IgD-negative memory B cell (primary cell): ENCODE results near the gene WDR43. TPM values are rescaled to one million over a fixed set of nuclear protein-coding genes. Genes with fewer than 3 reads are reported as not detected.

Experiments used
- H3K27ac Mint-ChIP-seq, 3 donors: one replicate each; pipeline ENCODE4 v1.8.0; 2020 to 2022; ENCODE audit warnings: mild to moderate bottlenecking in 3 of 3, mixed read lengths in 3 of 3, moderate library complexity in 1 of 3
- H3K27me3 Mint-ChIP-seq: one replicate; pipeline ENCODE4 v1.8.0; 2021; ENCODE audit warnings: mixed read lengths
- H3K36me3 Mint-ChIP-seq: one replicate; pipeline ENCODE4 v1.8.0; 2020; ENCODE audit warnings: mild to moderate bottlenecking, mixed read lengths
- H3K4me1 Mint-ChIP-seq, 3 donors: one replicate each; pipeline ENCODE4 v1.8.0; 2020 to 2022; ENCODE audit warnings: mixed read lengths in 3 of 3, mild to moderate bottlenecking in 1 of 3
- H3K4me3 Mint-ChIP-seq, 4 donors: one replicate each; pipeline ENCODE4 v1.8.0; 2020 to 2022; ENCODE audit warnings: mild to moderate bottlenecking in 4 of 4, mixed read lengths in 4 of 4, moderate library complexity in 3 of 4
- H3K9me3 Mint-ChIP-seq, 3 donors: one replicate each; pipeline ENCODE4 v1.8.0; 2020 to 2021; ENCODE audit warnings: mixed read lengths in 3 of 3, mild to moderate bottlenecking in 1 of 3
- polyA plus RNA-seq: library from polyadenylated mRNA; unstranded; fragments of 300-500 nt; fragmentation: Illumina TruSeq; gene quantifications from one replicate; pipeline ENCODE4 v1.2.3, GENCODE V29; 2021

The WDR43 gene
- polyA plus RNA-seq, 1 donor from 2014 or later: 38.0 TPM

DNA sequence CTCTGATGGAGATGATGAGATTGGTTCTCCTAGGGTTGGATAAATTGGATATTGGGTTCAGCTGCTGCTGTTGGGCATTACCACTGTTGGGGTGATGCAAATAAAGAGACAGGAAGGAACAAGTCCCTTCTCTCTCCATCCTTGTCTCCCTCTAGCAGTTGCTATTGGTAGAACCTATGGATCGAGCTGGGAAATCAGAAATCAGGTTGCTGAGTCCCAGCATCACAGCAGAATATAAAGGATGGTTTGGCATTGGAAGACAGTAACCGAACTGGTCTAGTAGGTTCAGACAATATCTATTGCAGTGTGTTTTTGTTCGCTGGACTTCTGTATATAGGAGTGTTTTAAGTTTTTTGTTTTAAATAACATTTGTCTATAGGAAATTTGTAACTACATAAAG is 8.1 kb downstream of the WDR43 start:
- no peak overlapping the region for H3K27ac Mint-ChIP-seq
- no peaks in the 10 kb centered on the region for H3K9me3 Mint-ChIP-seq
- H3K36me3 Mint-ChIP-seq: no peaks in the 10 kb centered on the region
- no peaks in the 10 kb centered on the region for H3K27me3 Mint-ChIP-seq
- H3K4me3 Mint-ChIP-seq: no peak overlapping the region
- peaks cover 26 to 39% (median 32%) of the 10 kb centered on the region in 3 donors for H3K4me1 Mint-ChIP-seq

DNA sequence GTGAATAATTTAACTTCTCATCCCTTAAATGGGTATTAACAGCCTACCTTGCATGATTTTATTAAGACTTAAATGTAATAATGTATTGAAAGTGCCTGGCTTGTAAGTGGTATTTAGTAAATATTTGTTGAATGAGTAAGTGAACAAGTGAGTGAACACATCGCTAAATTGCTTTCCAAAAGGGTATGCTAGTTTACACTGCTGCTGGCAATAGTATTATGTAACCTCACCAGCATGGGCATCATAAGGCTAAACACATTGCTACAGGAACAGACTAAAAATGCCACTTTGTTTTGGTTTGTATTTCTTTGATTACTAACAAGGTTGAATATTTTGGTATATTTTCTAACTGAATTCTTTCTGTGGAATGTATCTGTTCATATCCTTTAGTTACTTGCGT is 9.8 kb downstream of the WDR43 start:
- H3K4me3 Mint-ChIP-seq: no peak overlapping the region
- H3K27ac Mint-ChIP-seq: peak overlapping the region in 1 of 3 donors; percentile 57
- no peaks in the 10 kb centered on the region for H3K9me3 Mint-ChIP-seq
- H3K27me3 Mint-ChIP-seq: no peaks in the 10 kb centered on the region
- H3K36me3 Mint-ChIP-seq: no peaks in the 10 kb centered on the region
- peaks cover 12 to 27% (median 16%) of the 10 kb centered on the region in 3 donors for H3K4me1 Mint-ChIP-seq

DNA sequence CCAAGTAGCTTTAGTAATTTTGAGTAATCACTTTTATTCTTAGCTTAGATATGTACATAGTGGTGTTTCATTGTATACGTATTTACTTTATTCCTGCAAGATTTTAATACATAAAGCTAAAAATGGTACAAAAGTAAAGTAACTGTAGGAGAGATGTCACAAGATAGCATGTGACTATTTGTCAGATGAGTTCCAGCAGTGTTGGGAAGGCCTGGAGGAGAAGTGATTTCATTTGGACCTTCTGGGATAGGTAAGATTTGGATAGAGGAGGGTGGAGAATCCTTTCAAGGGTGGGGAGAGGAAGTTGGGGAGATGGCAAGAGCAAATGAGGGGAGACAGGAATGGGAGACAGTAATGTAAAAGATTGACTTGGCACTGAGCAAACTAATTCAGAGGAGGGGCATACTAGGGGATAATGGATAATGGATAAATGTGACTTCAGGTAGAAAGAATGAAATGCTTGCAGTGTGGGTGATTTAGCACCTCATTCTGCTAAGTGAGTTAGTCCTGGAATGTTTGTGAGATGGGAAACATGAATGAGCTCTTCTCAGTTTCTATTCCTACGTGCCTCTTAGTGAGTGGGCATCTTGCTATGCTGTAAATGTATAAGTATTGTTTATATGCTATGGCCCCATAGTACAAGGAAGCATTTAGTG is 10.5 kb downstream of the WDR43 start:
- peaks cover 10 to 25% (median 13%) of the 10 kb centered on the region in 3 donors for H3K4me1 Mint-ChIP-seq
- no peaks in the 10 kb centered on the region for H3K9me3 Mint-ChIP-seq
- no peaks in the 10 kb centered on the region for H3K36me3 Mint-ChIP-seq
- H3K27ac Mint-ChIP-seq: peak overlapping the region; percentile 57 to 69 (median 62)
- H3K4me3 Mint-ChIP-seq: no peak overlapping the region
- no peaks in the 10 kb centered on the region for H3K27me3 Mint-ChIP-seq

DNA sequence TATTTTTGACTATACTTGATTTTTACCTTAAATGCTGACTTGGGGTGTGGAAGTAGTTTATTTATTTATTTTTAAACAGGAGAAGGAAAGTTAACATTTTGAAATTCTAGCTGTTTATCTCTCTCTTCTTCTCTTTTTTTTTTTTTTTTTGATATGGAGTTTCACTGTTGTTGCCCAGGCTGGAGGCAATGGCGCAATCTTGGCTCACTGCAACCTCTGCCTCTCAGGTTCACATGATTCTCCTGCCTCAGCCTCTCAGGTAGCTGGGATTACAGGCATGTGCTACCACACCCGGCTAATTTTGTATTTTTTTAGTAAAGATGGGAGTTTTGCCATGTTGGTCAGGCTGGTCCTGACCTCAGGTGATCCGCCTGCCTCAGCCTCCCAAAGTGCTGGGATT is 11.1 kb downstream of the WDR43 start:
- Mint-ChIP-seq H3K27ac (peak overlapping the region in 1 of 3 donors; percentile 69), H3K9me3 (no peaks in the 10 kb centered on the region), H3K4me3 (no peak overlapping the region), H3K27me3 (no peaks in the 10 kb centered on the region), H3K4me1 (peaks cover 8 to 23% (median 15%) of the 10 kb centered on the region in 3 donors), H3K36me3 (no peaks in the 10 kb centered on the region)

DNA sequence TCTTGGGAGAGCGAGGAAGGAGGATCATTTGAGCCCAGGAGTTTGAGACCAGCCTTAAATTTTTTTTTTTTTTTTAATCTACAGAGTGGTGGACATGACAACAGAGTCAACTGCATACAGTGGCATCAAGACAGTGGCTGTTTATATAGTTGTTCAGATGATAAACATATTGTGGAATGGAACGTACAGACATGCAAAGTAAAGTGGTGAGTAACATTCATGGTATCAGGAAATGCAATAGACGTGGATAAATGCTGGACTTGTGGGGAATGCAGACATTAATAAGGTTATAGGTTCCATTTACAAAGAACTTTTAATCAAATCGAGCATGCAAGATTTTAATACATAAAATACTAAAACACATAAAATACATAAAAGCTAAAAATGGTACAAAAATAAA is 11.9 kb downstream of the WDR43 start:
- Mint-ChIP-seq H3K27ac (no peak overlapping the region), H3K27me3 (no peaks in the 10 kb centered on the region), H3K4me1 (peaks cover 2 to 15% (median 11%) of the 10 kb centered on the region in 3 donors), H3K36me3 (no peaks in the 10 kb centered on the region), H3K9me3 (no peaks in the 10 kb centered on the region), H3K4me3 (no peak overlapping the region)

DNA sequence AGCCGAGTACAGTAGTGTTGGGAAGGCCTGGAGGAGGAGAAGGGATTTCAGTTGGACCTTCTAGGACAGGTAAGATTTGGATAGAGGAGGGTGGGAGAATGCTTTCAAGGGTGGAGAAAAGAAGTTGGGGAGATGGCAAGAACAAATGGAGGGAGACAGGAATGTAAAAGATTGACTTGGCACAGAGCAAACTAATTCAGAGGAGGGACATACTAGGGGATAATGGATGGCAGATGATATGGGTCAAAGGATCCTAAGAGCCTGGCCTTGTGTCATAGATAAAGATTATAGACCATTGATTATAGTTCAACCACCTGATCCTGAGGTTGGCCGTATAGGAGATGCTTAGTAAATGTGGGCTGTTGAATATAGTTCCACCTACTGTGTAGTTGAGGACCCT is 12.4 kb downstream of the WDR43 start:
- peak overlapping the region in 1 of 4 donors; percentile 44 for H3K4me3 Mint-ChIP-seq
- no peaks in the 10 kb centered on the region for H3K36me3 Mint-ChIP-seq
- H3K27me3 Mint-ChIP-seq: no peaks in the 10 kb centered on the region
- no peak overlapping the region for H3K27ac Mint-ChIP-seq
- no peaks in the 10 kb centered on the region for H3K9me3 Mint-ChIP-seq
- H3K4me1 Mint-ChIP-seq: peaks cover 0 to 12% (median 11%) of the 10 kb centered on the region in 3 donors

GRCh38 chr2:28908172-28908571 is 13.7 kb downstream of the WDR43 start:
- Mint-ChIP-seq H3K4me1 (peaks cover 0 to 12% (median 10%) of the 10 kb centered on the region in 3 donors), H3K36me3 (peaks cover 2% of the 10 kb centered on the region)

DNA sequence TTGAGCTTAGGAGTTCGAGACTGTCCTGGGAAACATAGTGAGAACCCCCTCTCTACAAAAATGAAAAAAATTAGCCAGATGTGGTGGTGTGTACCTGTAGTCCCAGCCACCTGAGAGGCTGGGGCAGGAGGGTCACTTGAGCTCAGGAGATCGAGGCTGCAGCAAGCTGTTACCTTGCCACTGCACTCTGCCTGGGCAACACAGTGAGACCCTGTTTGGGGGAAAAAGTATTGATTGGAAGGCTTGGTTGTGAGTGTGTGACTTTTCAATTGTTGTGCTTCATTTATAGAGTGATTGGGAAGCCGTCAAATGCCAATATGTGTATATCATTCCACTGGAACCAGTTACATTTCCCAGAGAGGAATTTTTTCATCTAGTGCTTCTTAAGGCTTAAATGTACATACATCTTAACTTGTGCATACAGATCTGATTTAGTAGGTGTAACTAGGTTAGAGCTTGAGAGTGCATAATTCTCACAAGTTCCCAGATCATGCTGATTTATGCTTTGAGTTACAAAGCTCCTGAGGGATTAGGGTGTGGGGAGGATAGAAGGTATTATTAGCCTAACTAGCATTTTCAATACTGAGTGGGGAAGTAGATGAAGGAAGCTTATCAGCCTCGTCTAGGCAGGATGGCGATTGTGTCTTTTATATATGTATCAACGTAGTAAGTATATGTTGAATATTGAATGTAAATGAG is 15.3 kb downstream of the WDR43 start:
- Mint-ChIP-seq H3K9me3 (no peaks in the 10 kb centered on the region), H3K36me3 (peaks cover 5% of the 10 kb centered on the region), H3K27ac (peak overlapping the region in 1 of 3 donors; percentile 76), H3K4me1 (peaks cover 0 to 10% (median 8%) of the 10 kb centered on the region in 3 donors), H3K4me3 (no peak overlapping the region), H3K27me3 (no peaks in the 10 kb centered on the region)

More at GRCh38 chr2:28908172-28908571, 13.7 kb downstream of the WDR43 start:
- no peak overlapping the region for H3K4me3 Mint-ChIP-seq
- no peaks in the 10 kb centered on the region for H3K27me3 Mint-ChIP-seq
- H3K9me3 Mint-ChIP-seq: no peaks in the 10 kb centered on the region
- H3K27ac Mint-ChIP-seq: peak overlapping the region in 1 of 3 donors; percentile 20

- H3K27me3 Mint-ChIP-seq: no peaks in the 10 kb centered on the region
- H3K9me3 Mint-ChIP-seq: no peaks in the 10 kb centered on the region
- H3K4me1 Mint-ChIP-seq: no peaks in the 10 kb centered on the region
- H3K27ac Mint-ChIP-seq: peak overlapping the region in 1 of 3 donors; percentile 12
- H3K4me3 Mint-ChIP-seq: no peak overlapping the region
- H3K36me3 Mint-ChIP-seq: peaks cover 8% of the 10 kb centered on the region
These were observed 21.5 kb downstream of the WDR43 start for GRCh38 chr2:28915939-28916338.

GRCh38 chr2:28926847-28927246 is 32.4 kb downstream of the WDR43 start:
- Mint-ChIP-seq H3K36me3 (peaks cover 12% of the 10 kb centered on the region), H3K4me3 (no peak overlapping the region), H3K27ac (no peak overlapping the region), H3K4me1 (no peaks in the 10 kb centered on the region), H3K27me3 (no peaks in the 10 kb centered on the region), H3K9me3 (no peaks in the 10 kb centered on the region)

- Mint-ChIP-seq H3K4me3 (no peak overlapping the region), H3K27me3 (no peaks in the 10 kb centered on the region), H3K4me1 (no peaks in the 10 kb centered on the region), H3K27ac (no peak overlapping the region), H3K9me3 (no peaks in the 10 kb centered on the region), H3K36me3 (peaks cover 12% of the 10 kb centered on the region)
These were observed 33.0 kb downstream of the WDR43 start for GRCh38 chr2:28927469-28927868.

- Mint-ChIP-seq H3K27ac (no peak overlapping the region), H3K36me3 (peaks cover 12% of the 10 kb centered on the region), H3K4me3 (no peak overlapping the region), H3K9me3 (no peaks in the 10 kb centered on the region), H3K4me1 (no peaks in the 10 kb centered on the region), H3K27me3 (no peaks in the 10 kb centered on the region)
These were observed 33.4 kb downstream of the WDR43 start for GRCh38 chr2:28927878-28928277.

DNA sequence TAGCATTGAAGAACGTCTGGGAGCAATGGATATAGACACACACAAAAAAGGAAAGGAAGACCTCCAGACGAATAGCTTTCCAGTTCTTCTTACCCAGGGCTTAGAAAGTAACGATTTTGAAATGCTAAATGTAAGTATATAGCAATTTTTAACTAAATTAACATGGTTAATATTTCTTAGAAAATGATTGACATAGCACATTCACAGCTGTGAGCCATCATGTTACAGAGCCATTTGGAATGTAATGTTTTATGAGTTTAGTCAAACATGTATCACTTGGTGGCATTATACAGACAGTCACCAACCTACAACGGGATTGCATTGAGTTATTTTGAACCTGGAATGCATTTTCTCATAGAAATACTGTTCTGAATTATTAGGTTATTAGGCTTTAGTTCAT is 35.1 kb downstream of the WDR43 start:
- peaks cover 3% of the 10 kb centered on the region for H3K36me3 Mint-ChIP-seq
- no peak overlapping the region for H3K27ac Mint-ChIP-seq
- H3K4me1 Mint-ChIP-seq: no peaks in the 10 kb centered on the region
- no peak overlapping the region for H3K4me3 Mint-ChIP-seq
- H3K9me3 Mint-ChIP-seq: no peaks in the 10 kb centered on the region
- H3K27me3 Mint-ChIP-seq: no peaks in the 10 kb centered on the region

DNA sequence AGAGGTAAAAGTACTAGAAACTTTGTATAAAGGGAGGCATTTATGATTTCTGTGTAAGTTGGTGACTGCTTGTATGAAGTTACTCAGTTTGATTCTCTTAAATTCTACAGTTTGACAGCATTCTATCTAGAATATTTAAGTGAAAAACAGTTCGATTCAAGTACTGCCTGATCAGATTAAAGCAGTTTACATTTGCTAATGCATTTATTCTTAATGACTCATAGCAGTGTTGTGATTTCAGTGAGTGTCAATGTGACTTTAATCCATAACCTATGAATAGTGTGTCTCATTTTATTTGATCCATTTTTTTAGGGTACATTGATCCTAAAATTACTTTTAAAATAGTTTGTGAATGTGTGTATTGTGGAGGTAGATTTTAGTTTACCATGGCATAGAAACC is 35.7 kb downstream of the WDR43 start:
- peak overlapping the region in 1 of 3 donors; percentile 0 for H3K27ac Mint-ChIP-seq
- no peak overlapping the region for H3K4me3 Mint-ChIP-seq
- no peaks in the 10 kb centered on the region for H3K27me3 Mint-ChIP-seq
- H3K4me1 Mint-ChIP-seq: no peaks in the 10 kb centered on the region
- no peaks in the 10 kb centered on the region for H3K9me3 Mint-ChIP-seq
- peaks cover 3% of the 10 kb centered on the region for H3K36me3 Mint-ChIP-seq

- Mint-ChIP-seq H3K4me1 (no peaks in the 10 kb centered on the region), H3K9me3 (no peaks in the 10 kb centered on the region), H3K4me3 (no peak overlapping the region), H3K27ac (no peak overlapping the region), H3K27me3 (no peaks in the 10 kb centered on the region), H3K36me3 (peaks cover 8% of the 10 kb centered on the region)
These were observed 40.3 kb downstream of the WDR43 start for GRCh38 chr2:28934769-28935168.

DNA sequence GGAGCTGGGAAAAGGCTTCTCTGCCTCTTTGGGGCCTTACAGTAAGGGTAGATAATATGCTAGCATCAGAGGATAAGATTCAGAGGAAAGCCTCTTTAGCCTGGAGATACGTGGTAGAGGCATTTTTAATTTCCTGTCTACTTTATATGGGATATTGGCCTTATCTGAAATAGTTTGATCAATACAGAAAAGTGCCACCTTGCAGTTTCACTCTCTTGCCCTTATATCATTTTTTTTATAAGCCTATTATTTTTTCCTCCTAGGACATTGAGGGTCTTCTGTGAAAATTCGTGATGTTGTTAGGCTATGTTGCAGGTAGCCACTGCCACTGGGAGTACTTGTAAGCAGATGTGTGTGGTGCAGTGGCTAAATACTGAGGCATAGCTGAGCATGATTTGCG is 46.5 kb downstream of the WDR43 start:
- H3K4me3 Mint-ChIP-seq: no peak overlapping the region
- H3K9me3 Mint-ChIP-seq: no peaks in the 10 kb centered on the region
- no peaks in the 10 kb centered on the region for H3K27me3 Mint-ChIP-seq
- H3K27ac Mint-ChIP-seq: peak overlapping the region in 1 of 3 donors; percentile 83
- H3K36me3 Mint-ChIP-seq: peaks cover 11% of the 10 kb centered on the region
- H3K4me1 Mint-ChIP-seq: no peaks in the 10 kb centered on the region
